B cell (primary cell): Measurements from ENCODE around the gene SYT11. TPM values are rescaled to one million over a fixed set of nuclear protein-coding genes. Genes with fewer than 3 reads are reported as not detected.

Experiments used
- ATAC-seq: fragments of 200-7000 bp; cut with Tn5 transposase; one replicate; pipeline ENCODE4 v1.10.0; 2021; ENCODE audit warnings: low read depth, mild to moderate bottlenecking, moderate number of reproducible peaks, moderate library complexity
- CTCF ChIA-PET: fragments of 350-600 bp; sonication (Branson Sonifier 250); formaldehyde crosslinking; loops from one replicate; lab custom pipeline; 2021; ENCODE audit warnings: antibody characterized with exemption, inconsistent platforms; lab: Charles Lee
- POLR2A ChIA-PET: fragments of 350-600 bp; sonication (Branson Sonifier 250); formaldehyde crosslinking; loops from one replicate; lab custom pipeline; 2021; ENCODE audit warnings: antibody characterized with exemption; lab: Charles Lee
- DNase-seq: peaks from one replicate; pipeline ENCODE4 v3.0.0; 2013
- H2AFZ ChIP-seq: 2 replicates; pipeline ENCODE4 v1.6.1; 2012; ENCODE audit warnings: mild to moderate bottlenecking, low read depth, low read length; ENCODE audit not compliant: insufficient read depth, poor library complexity, severe bottlenecking
- H3K27ac ChIP-seq, 2 donors: 1 replicate in 1 of 2; 2 replicates in 1 of 2; pipeline ENCODE4 v1.5.1; 2012 to 2013; ENCODE audit warnings: low read length in 2 of 2, mild to moderate bottlenecking in 2 of 2, moderate library complexity in 1 of 2
- H3K27me3 ChIP-seq, 4 experiments: fragments of 200-600 bp in 1 of 4; sonication (generic) in 1 of 4; replicated peaks in 1 of 4; 1 replicate in 2 of 4; 2 replicates in 2 of 4; pipeline versions ENCODE4 v1.6.1 to v1.7.0; 2013 to 2016; ENCODE audit warnings: low read length in 3 of 4, mild to moderate bottlenecking in 2 of 4, mixed read lengths in 1 of 4, moderate library complexity in 1 of 4; ENCODE audit not compliant: insufficient read depth in 4 of 4, control insufficient read depth in 3 of 4; ENCODE audit errors: control extremely low read depth in 1 of 4
- H3K36me3 ChIP-seq, 2 experiments: replicated peaks in 1 of 2; 1 replicate in 1 of 2; 2 replicates in 1 of 2; pipeline versions ENCODE4 v1.6.1 to v1.7.1; 2013; ENCODE audit warnings: low read length in 1 of 2; ENCODE audit not compliant: insufficient read depth in 2 of 2, control insufficient read depth in 1 of 2; ENCODE audit errors: control extremely low read depth in 1 of 2, extremely low read depth in 1 of 2
- H3K4me1 ChIP-seq, 2 donors: fragments of 200-600 bp in 1 of 2; sonication (generic) in 1 of 2; 1 replicate in 1 of 2; 2 replicates in 1 of 2; pipeline versions ENCODE4 v1.5.1 to v1.6.1; 2013 to 2017; ENCODE audit warnings: low read length in 2 of 2; ENCODE audit not compliant: control insufficient read depth in 2 of 2, insufficient read depth in 2 of 2
- H3K4me2 ChIP-seq: replicated peaks from 2 replicates; pipeline ENCODE3; 2012; ENCODE audit warnings: mild to moderate bottlenecking, low read depth, low read length; ENCODE audit not compliant: poor library complexity, severe bottlenecking
- H3K4me3 ChIP-seq, 5 experiments: fragments of 200-600 bp in 1 of 5; sonication (generic) in 1 of 5; 1 replicate in 3 of 5; 2 replicates in 2 of 5; pipeline versions ENCODE4 v1.5.1 to v1.7.0; 2011 to 2016; ENCODE audit warnings: low read length in 4 of 5, mild to moderate bottlenecking in 4 of 5, low read depth in 2 of 5, control low read depth in 1 of 5, moderate library complexity in 1 of 5; ENCODE audit not compliant: insufficient read depth in 1 of 5; ENCODE audit errors: control extremely low read depth in 1 of 5, extremely low read depth in 1 of 5
- H3K79me2 ChIP-seq: fragments of 200-600 bp; sonication (generic); one replicate; pipeline ENCODE4 v1.6.0; 2016; ENCODE audit warnings: low read length; ENCODE audit not compliant: control insufficient read depth, insufficient read depth
- H3K9ac ChIP-seq: fragments of 200-600 bp; sonication (generic); 2 replicates; pipeline ENCODE4 v1.6.1; 2017; ENCODE audit warnings: mild to moderate bottlenecking, low read length, moderate library complexity
- H3K9me3 ChIP-seq, 3 donors: one replicate each; pipeline versions ENCODE4 v1.6.1 to v1.7.1; 2013; ENCODE audit warnings: low read length in 2 of 3; ENCODE audit not compliant: control insufficient read depth in 2 of 3, insufficient read depth in 1 of 3; ENCODE audit errors: control extremely low read depth in 1 of 3
- H4K20me1 ChIP-seq: 2 replicates; pipeline ENCODE4 v1.6.0; 2012; ENCODE audit warnings: mild to moderate bottlenecking, low read length; ENCODE audit not compliant: insufficient read depth, control insufficient read depth, poor library complexity, severe bottlenecking
- H3K27ac Mint-ChIP-seq: one replicate; pipeline ENCODE4 v1.8.0; 2021; ENCODE audit warnings: mixed read lengths
- H3K27me3 Mint-ChIP-seq: one replicate; pipeline ENCODE4 v1.8.0; 2021; ENCODE audit warnings: mixed read lengths
- H3K4me1 Mint-ChIP-seq: one replicate; pipeline ENCODE4 v1.8.0; 2021; ENCODE audit warnings: mixed read lengths
- H3K4me3 Mint-ChIP-seq: one replicate; pipeline ENCODE4 v1.8.0; 2021; ENCODE audit warnings: mixed read lengths
- H3K9me3 Mint-ChIP-seq: one replicate; pipeline ENCODE4 v1.8.0; 2022; ENCODE audit warnings: mixed read lengths; ENCODE audit not compliant: insufficient read depth
- EZH2 ChIP-seq: IDR thresholded peaks from 2 replicates; pipeline ENCODE4 v1.6.1; 2012; ENCODE audit warnings: borderline replicate concordance, low read depth, mild to moderate bottlenecking, moderate library complexity, low read length; ENCODE audit not compliant: insufficient read depth, poor library complexity, severe bottlenecking
- WGBS: methylation state at CpG from one replicate; pipeline ENCODE4 v1.1.5; 2013; ENCODE audit warnings: missing lambda C conversion rate; ENCODE audit not compliant: insufficient coverage; 5-methylcytosine and 5-hydroxymethylcytosine counted together
- intact Hi-C: fragments of 100-400 bp; cut with micrococcal nuclease; formaldehyde crosslinking; loops from one replicate; pipeline ENCODE4 v1.10.0; 2022
- polyA plus RNA-seq: library from polyadenylated mRNA; depleted of rRNA; stranded (reverse); fragments of >200 nt; gene quantifications from 2 replicates; pipeline ENCODE4 v1.2.3, GENCODE V29; 2012
- total RNA-seq, 2 donors: library from RNA; stranded (reverse); fragments of 120-200 nt in 1 of 2; gene quantifications; 1 replicate in 1 of 2; 2 replicates in 1 of 2; pipeline versions ENCODE4 v1.2.3 to v1.2.4, GENCODE V29; 2013 to 2022
- TF ChIP-seq, protein P1 (sequence below): fragments of 200-600 bp; IDR thresholded peaks from one replicate; pipeline ENCODE4 v1.8.0; 2022; ENCODE audit warnings: antibody characterized with exemption, mild to moderate bottlenecking

SYT11 gene
- total and polyA plus RNA-seq, 2 donors (not counting 1 experiment from before 2014, with no cell fraction given): 1.8 to 6.6 TPM

DNA sequence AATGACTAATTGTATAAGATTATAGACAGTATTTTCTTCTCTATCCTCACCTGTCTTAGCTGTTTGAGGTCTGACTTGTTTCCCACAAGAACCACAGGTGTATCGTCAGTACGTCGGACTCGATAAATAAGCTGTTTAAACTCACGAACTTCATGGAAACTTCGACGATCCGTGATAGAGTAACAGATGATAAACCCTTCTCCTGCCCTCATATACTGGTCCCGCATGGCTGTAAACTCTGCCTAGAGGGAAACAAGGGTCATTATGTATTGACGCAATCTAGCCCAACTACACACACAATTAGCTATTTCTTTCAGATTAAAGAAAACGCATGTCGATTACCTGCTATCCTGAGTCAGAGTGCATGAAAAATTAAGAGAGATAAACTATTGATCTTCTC, 44.9 kb downstream of the SYT11 start:
- POLR2A ChIA-PET: no interaction called here
- no peak overlapping the region for H3K4me3 Mint-ChIP-seq
- no peak for DNase-seq
- Histone ChIP-seq H3K9me3 (no peaks in the 10 kb centered on the region), H3K79me2 (peaks cover 7% of the 10 kb centered on the region), H2AFZ (no peak overlapping the region), H3K9ac (no peak overlapping the region), H3K4me3 (no peak overlapping the region), H4K20me1 (no peaks in the 10 kb centered on the region), H3K27ac (no peak overlapping the region), H3K4me2 (no peak overlapping the region), H3K4me1 (no peaks in the 10 kb centered on the region), H3K36me3 (peaks cover 4 to 74% of the 10 kb centered on the region in 2 experiments), H3K27me3 (no peaks in the 10 kb centered on the region)
- intact Hi-C loops: no loop called here
- H3K9me3 Mint-ChIP-seq: no peaks in the 10 kb centered on the region
- TF ChIP-seq, protein P1, sequence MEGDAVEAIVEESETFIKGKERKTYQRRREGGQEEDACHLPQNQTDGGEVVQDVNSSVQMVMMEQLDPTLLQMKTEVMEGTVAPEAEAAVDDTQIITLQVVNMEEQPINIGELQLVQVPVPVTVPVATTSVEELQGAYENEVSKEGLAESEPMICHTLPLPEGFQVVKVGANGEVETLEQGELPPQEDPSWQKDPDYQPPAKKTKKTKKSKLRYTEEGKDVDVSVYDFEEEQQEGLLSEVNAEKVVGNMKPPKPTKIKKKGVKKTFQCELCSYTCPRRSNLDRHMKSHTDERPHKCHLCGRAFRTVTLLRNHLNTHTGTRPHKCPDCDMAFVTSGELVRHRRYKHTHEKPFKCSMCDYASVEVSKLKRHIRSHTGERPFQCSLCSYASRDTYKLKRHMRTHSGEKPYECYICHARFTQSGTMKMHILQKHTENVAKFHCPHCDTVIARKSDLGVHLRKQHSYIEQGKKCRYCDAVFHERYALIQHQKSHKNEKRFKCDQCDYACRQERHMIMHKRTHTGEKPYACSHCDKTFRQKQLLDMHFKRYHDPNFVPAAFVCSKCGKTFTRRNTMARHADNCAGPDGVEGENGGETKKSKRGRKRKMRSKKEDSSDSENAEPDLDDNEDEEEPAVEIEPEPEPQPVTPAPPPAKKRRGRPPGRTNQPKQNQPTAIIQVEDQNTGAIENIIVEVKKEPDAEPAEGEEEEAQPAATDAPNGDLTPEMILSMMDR: no peak
- no peak for TF ChIP-seq EZH2
- H3K27me3 Mint-ChIP-seq: no peaks in the 10 kb centered on the region
- WGBS: 100% methylated on average over 6 of the region's 12 CpGs
- no peak for ATAC-seq
- peaks cover under 1% of the 10 kb centered on the region for H3K4me1 Mint-ChIP-seq
- no peak overlapping the region for H3K27ac Mint-ChIP-seq
- CTCF ChIA-PET: no interaction called here

DNA sequence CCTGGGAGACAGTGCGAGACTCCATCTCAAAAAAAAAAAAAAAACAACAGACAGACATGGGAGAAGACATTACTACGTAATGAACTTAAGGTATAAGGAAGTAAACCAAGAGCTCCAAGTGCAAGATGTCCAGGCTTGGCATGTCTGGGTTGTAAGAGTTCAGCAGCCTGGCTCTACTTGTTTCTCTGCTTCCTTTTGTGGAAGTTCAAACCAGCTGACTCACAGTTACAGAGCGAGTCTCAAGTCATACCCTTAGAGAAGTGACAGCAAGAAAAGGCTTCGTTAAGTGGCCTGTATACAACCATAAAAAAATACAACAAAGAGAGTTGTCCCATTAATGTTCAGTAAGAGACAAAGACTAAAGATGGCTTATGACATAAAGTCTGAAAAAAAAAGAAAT, 50.5 kb downstream of the SYT11 start:
- H3K4me2 ChIP-seq: peak overlapping the region; percentile 80
- Mint-ChIP-seq H3K4me3 (peak overlapping the region; percentile 96), H3K27ac (peak overlapping the region; percentile 37), H3K27me3 (no peaks in the 10 kb centered on the region), H3K9me3 (no peaks in the 10 kb centered on the region), H3K4me1 (peaks cover 23% of the 10 kb centered on the region)
- no peaks in the 10 kb centered on the region for H4K20me1 ChIP-seq
- peaks cover 13 to 50% of the 10 kb centered on the region in 2 experiments for H3K36me3 ChIP-seq
- ChIA-PET CTCF (interaction anchor here (0.8 to 1.0 kb wide), 3 partner anchors 74 to 82 kb away, joined by 3 read pairs; no protein-coding TSS in a partner anchor), POLR2A (interaction anchor here (0.7 kb wide), 2 partner anchors 9 to 11 kb away, joined by 4 to 6 read pairs; no protein-coding TSS in a partner anchor)
- intact Hi-C loops: loop anchor here (2.0 kb wide), 3 partner anchors 79 to 647 kb away; partner anchors contain the start of genes DAP3, SCAMP3 and YY1AP1
- H3K4me3 ChIP-seq: peak overlapping the region in 2 of 5 experiments; percentile 75 to 90
- H3K4me1 ChIP-seq: peaks cover 14 to 16% of the 10 kb centered on the region in 2 donors
- H2AFZ ChIP-seq: no peak overlapping the region
- H3K9me3 ChIP-seq: no peaks in the 10 kb centered on the region
- ATAC-seq (no peak), DNase-seq (peak; percentile 33)
- H3K79me2 ChIP-seq: peaks cover 28% of the 10 kb centered on the region
- H3K27ac ChIP-seq: peak overlapping the region in 1 of 2 donors; percentile 79
- TF ChIP-seq, protein P1: no peak
- TF ChIP-seq EZH2: no peak
- WGBS: no CpG with 5 or more reads among the region's 4 CpGs
- no peaks in the 10 kb centered on the region for H3K27me3 ChIP-seq
- H3K9ac ChIP-seq: peak overlapping the region; percentile 82
